ENCODE results near the gene PSMD5.
A peak's percentile ranks its signal among the peaks of the same experiment; 100 is the strongest.

The PSMD5 gene

DNA sequence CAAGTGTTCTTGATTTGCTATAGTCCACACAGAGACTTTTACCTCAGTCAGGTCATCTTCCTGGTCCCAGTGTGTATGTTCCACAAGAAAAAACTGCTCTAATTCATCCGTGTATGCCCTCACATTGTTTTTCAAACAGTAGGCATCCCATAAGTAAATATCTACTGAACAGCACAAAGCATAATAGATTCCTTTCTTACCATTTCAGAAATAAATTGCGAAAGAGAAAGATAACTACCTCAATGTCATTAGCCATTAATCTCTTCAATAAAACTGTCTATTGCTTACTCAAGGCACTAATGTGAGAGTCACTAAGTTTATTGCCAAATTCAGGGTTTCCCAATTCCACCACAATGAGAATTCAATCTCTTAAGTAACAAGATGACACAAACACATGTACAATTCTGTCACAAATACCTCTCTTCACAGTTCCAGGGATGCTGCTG, 59.1 kb downstream of the PSMD5 start:
- Histone ChIP-seq H3K14ac (ENCODE audit: low read length in 2 of 2) (no peak overlapping the region), H3K27me3 (ENCODE audit: control insufficient read depth in 1 of 2, insufficient read depth in 1 of 2, low read length in 2 of 2) (no peaks in the 10 kb centered on the region), H4K8ac (ENCODE audit: low read length) (no peak overlapping the region), H2BK5ac (ENCODE audit: low read depth, low read length, poor library complexity, severe bottlenecking) (no peak overlapping the region), H2AK5ac (ENCODE audit: low read length, severe bottlenecking) (no peak overlapping the region), H3K4ac (ENCODE audit: low read depth in 1 of 2, low read length in 2 of 2) (no peak overlapping the region), H3K23ac (ENCODE audit: low read length in 2 of 2) (no peak overlapping the region), H3K18ac (ENCODE audit: low read depth in 1 of 2, low read length in 2 of 2) (no peak overlapping the region), H2BK12ac (ENCODE audit: low read length in 2 of 2) (no peak overlapping the region), H3K4me3 (ENCODE audit: insufficient read depth in 1 of 2, low read depth in 1 of 2, low read length in 2 of 2) (no peak overlapping the region), H3K9me3 (ENCODE audit: control insufficient read depth, low read length) (no peaks in the 10 kb centered on the region), H3K4me2 (ENCODE audit: low read length, poor library complexity, severe bottlenecking) (no peak overlapping the region), H3K36me3 (ENCODE audit: control insufficient read depth in 1 of 2, insufficient read depth in 2 of 2, low read depth in 1 of 2, low read length in 2 of 2) (peaks cover 20 to 46% of the 10 kb centered on the region in 2 experiments), H3K27ac (ENCODE audit: low read length, poor library complexity, severe bottlenecking) (no peak overlapping the region), H2BK120ac (ENCODE audit: low read depth, low read length) (no peak overlapping the region), H3K79me1 (replicated peaks; ENCODE audit: low read length, poor library complexity, severe bottlenecking) (peaks cover 15% of the 10 kb centered on the region), H2AFZ (ENCODE audit: low read depth, low read length) (no peak overlapping the region), H4K91ac (ENCODE audit: low read length) (no peak overlapping the region), H2BK15ac (ENCODE audit: low read depth, poor library complexity, severe bottlenecking) (no peak overlapping the region), H3K9ac (ENCODE audit: low read length) (no peak overlapping the region), H3K4me1 (ENCODE audit: control insufficient read depth, insufficient read depth, low read depth, low read length) (no peaks in the 10 kb centered on the region)
- 97% methylated on average over 2 of the region's 2 CpGs for WGBS
- peak; percentile 87 for DNase-seq

DNA sequence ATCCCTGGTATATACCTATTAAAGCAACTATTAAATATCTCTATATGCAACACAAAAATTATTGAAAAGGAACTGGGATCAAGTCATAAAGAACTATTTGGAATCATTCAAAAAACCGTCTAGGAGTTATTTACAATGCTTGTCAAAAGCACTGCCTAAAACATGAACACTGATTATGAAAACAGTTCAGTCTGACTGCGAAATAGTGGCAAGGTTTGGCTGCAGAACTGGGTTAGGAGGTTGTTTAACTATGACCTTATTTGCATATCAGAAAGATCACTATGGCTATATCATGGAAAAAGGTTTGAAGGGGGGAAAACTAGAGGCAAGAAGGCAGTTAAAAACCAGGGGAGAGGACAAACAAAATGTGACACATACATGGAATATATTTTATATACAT, 61.5 kb downstream of the PSMD5 start:
- Histone ChIP-seq H3K27ac (ENCODE audit: low read length, poor library complexity, severe bottlenecking) (no peak overlapping the region), H3K4me1 (ENCODE audit: control insufficient read depth, insufficient read depth, low read depth, low read length) (no peaks in the 10 kb centered on the region), H3K27me3 (ENCODE audit: control insufficient read depth in 1 of 2, insufficient read depth in 1 of 2, low read length in 2 of 2) (no peaks in the 10 kb centered on the region), H3K4me3 (ENCODE audit: insufficient read depth in 1 of 2, low read depth in 1 of 2, low read length in 2 of 2) (no peak overlapping the region), H3K4me2 (ENCODE audit: low read length, poor library complexity, severe bottlenecking) (no peak overlapping the region), H2BK12ac (ENCODE audit: low read length in 2 of 2) (no peak overlapping the region), H3K23ac (ENCODE audit: low read length in 2 of 2) (no peak overlapping the region), H2BK120ac (ENCODE audit: low read depth, low read length) (no peak overlapping the region), H2AK5ac (ENCODE audit: low read length, severe bottlenecking) (no peak overlapping the region), H3K14ac (ENCODE audit: low read length in 2 of 2) (no peak overlapping the region), H3K9me3 (ENCODE audit: control insufficient read depth, low read length) (no peaks in the 10 kb centered on the region), H3K18ac (ENCODE audit: low read depth in 1 of 2, low read length in 2 of 2) (no peak overlapping the region), H3K4ac (ENCODE audit: low read depth in 1 of 2, low read length in 2 of 2) (no peak overlapping the region), H4K91ac (ENCODE audit: low read length) (no peak overlapping the region), H3K79me1 (replicated peaks; ENCODE audit: low read length, poor library complexity, severe bottlenecking) (peaks cover 17% of the 10 kb centered on the region), H2AFZ (ENCODE audit: low read depth, low read length) (no peak overlapping the region), H3K36me3 (ENCODE audit: control insufficient read depth in 1 of 2, insufficient read depth in 2 of 2, low read depth in 1 of 2, low read length in 2 of 2) (peaks cover 17 to 49% of the 10 kb centered on the region in 2 experiments), H2BK5ac (ENCODE audit: low read depth, low read length, poor library complexity, severe bottlenecking) (no peak overlapping the region), H4K8ac (ENCODE audit: low read length) (no peak overlapping the region), H2BK15ac (ENCODE audit: low read depth, poor library complexity, severe bottlenecking) (no peak overlapping the region), H3K9ac (ENCODE audit: low read length) (no peak overlapping the region)
- 100% methylated on average over 2 of the region's 2 CpGs for WGBS
- DNase-seq = no peak

DNA sequence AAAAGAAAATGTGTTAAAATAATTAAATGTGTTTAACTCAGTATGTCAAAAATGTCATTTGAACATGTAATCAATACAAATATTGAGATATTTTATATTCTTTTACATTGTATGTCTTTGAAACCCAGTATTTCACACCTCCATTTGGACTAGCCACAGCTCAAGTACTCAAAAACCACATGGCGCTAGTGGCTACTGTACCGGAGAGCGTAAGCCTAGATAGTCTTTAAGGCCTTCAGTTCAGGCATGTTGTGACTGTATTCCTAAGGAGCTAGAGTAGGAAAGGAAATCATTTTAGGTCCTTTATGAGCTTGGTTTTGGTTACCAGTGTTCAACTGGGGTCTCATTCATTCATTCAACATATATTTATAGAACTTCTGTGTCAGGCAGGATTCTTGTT, 62.4 kb downstream of the PSMD5 start:
- Histone ChIP-seq H2BK5ac (ENCODE audit: low read depth, low read length, poor library complexity, severe bottlenecking) (no peak overlapping the region), H3K4me3 (ENCODE audit: insufficient read depth in 1 of 2, low read depth in 1 of 2, low read length in 2 of 2) (no peak overlapping the region), H2AK5ac (ENCODE audit: low read length, severe bottlenecking) (no peak overlapping the region), H2AFZ (ENCODE audit: low read depth, low read length) (no peak overlapping the region), H2BK12ac (ENCODE audit: low read length in 2 of 2) (no peak overlapping the region), H3K9me3 (ENCODE audit: control insufficient read depth, low read length) (no peaks in the 10 kb centered on the region), H2BK15ac (ENCODE audit: low read depth, poor library complexity, severe bottlenecking) (no peak overlapping the region), H3K4me1 (ENCODE audit: control insufficient read depth, insufficient read depth, low read depth, low read length) (no peaks in the 10 kb centered on the region), H3K14ac (ENCODE audit: low read length in 2 of 2) (no peak overlapping the region), H3K18ac (ENCODE audit: low read depth in 1 of 2, low read length in 2 of 2) (no peak overlapping the region), H4K8ac (ENCODE audit: low read length) (no peak overlapping the region), H3K27ac (ENCODE audit: low read length, poor library complexity, severe bottlenecking) (no peak overlapping the region), H3K23ac (ENCODE audit: low read length in 2 of 2) (no peak overlapping the region), H2BK120ac (ENCODE audit: low read depth, low read length) (no peak overlapping the region), H3K4ac (ENCODE audit: low read depth in 1 of 2, low read length in 2 of 2) (no peak overlapping the region), H3K79me1 (replicated peaks; ENCODE audit: low read length, poor library complexity, severe bottlenecking) (peaks cover 19% of the 10 kb centered on the region), H3K9ac (ENCODE audit: low read length) (no peak overlapping the region), H3K27me3 (ENCODE audit: control insufficient read depth in 1 of 2, insufficient read depth in 1 of 2, low read length in 2 of 2) (no peaks in the 10 kb centered on the region), H4K91ac (ENCODE audit: low read length) (no peak overlapping the region), H3K36me3 (ENCODE audit: control insufficient read depth in 1 of 2, insufficient read depth in 2 of 2, low read depth in 1 of 2, low read length in 2 of 2) (peaks cover 20 to 52% of the 10 kb centered on the region in 2 experiments), H3K4me2 (ENCODE audit: low read length, poor library complexity, severe bottlenecking) (no peak overlapping the region)
- 100% methylated on average over 3 of the region's 3 CpGs for WGBS
- no peak for DNase-seq

DNA sequence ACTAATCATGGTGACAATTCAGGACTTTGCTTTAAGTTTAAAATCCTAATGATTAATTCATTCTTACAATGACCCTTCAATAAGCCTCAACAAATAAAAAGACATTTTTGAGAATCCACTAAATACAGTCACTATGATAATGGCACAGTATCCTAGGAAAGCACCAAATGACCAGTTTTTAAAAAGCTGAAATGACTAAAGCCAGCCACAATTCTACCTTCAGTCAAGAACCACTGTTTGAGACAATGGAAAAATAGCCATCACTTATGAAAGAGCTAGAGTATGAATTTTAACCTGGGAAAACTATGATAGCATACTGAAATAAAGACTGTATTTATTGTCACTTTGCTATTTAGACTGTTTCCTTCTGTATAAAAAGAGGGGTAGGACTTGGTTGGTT, 63.5 kb downstream of the PSMD5 start:
- no peak overlapping the region for H3K4ac ChIP-seq (ENCODE audit: low read depth in 1 of 2, low read length in 2 of 2)
- no peak overlapping the region for H2AK5ac ChIP-seq (ENCODE audit: low read length, severe bottlenecking)
- H3K27me3 ChIP-seq (ENCODE audit: control insufficient read depth in 1 of 2, insufficient read depth in 1 of 2, low read length in 2 of 2) = no peaks in the 10 kb centered on the region
- no peak overlapping the region for H3K27ac ChIP-seq (ENCODE audit: low read length, poor library complexity, severe bottlenecking)
- peaks cover 20 to 59% of the 10 kb centered on the region in 2 experiments for H3K36me3 ChIP-seq (ENCODE audit: control insufficient read depth in 1 of 2, insufficient read depth in 2 of 2, low read depth in 1 of 2, low read length in 2 of 2)
- no peak overlapping the region for H2BK15ac ChIP-seq (ENCODE audit: low read depth, poor library complexity, severe bottlenecking)
- no peak overlapping the region for H3K4me2 ChIP-seq (ENCODE audit: low read length, poor library complexity, severe bottlenecking)
- DNase-seq = no peak
- no peak overlapping the region for H4K8ac ChIP-seq (ENCODE audit: low read length)
- H3K4me1 ChIP-seq (ENCODE audit: control insufficient read depth, insufficient read depth, low read depth, low read length) = no peaks in the 10 kb centered on the region
- H3K14ac ChIP-seq (ENCODE audit: low read length in 2 of 2) = no peak overlapping the region
- no peak overlapping the region for H3K18ac ChIP-seq (ENCODE audit: low read depth in 1 of 2, low read length in 2 of 2)
- H2BK5ac ChIP-seq (ENCODE audit: low read depth, low read length, poor library complexity, severe bottlenecking) = no peak overlapping the region
- H2AFZ ChIP-seq (ENCODE audit: low read depth, low read length) = no peak overlapping the region
- no peak overlapping the region for H2BK12ac ChIP-seq (ENCODE audit: low read length in 2 of 2)
- peaks cover 19% of the 10 kb centered on the region for H3K79me1 ChIP-seq (replicated peaks; ENCODE audit: low read length, poor library complexity, severe bottlenecking)
- no peak overlapping the region for H3K4me3 ChIP-seq (ENCODE audit: insufficient read depth in 1 of 2, low read depth in 1 of 2, low read length in 2 of 2)
- H2BK120ac ChIP-seq (ENCODE audit: low read depth, low read length) = no peak overlapping the region
- H3K9me3 ChIP-seq (ENCODE audit: control insufficient read depth, low read length) = no peaks in the 10 kb centered on the region
- no peak overlapping the region for H3K23ac ChIP-seq (ENCODE audit: low read length in 2 of 2)
- H3K9ac ChIP-seq (ENCODE audit: low read length) = no peak overlapping the region
- no peak overlapping the region for H4K91ac ChIP-seq (ENCODE audit: low read length)

All from mesenchymal stem cell (in vitro differentiated cells and primary cell).